T1000 (cell line): ENCODE data around the gene TBC1D1.

Experiments
- DNase-seq: peaks from one replicate; lab custom pipeline; 2025; ENCODE audit warnings: mixed read lengths; lab: John Stamatoyannopoulos, UW

Gene TBC1D1

GRCh38 chr4:38078590-38079421 lies 187.9 kb downstream of the TBC1D1 start:
- DNase-seq = peak; percentile 18

GRCh38 chr4:38080061-38080974 lies 189.4 kb downstream of the TBC1D1 start:
- no peak for DNase-seq

GRCh38 chr4:38082021-38082420 lies 191.1 kb downstream of the TBC1D1 start:
- DNase-seq = no peak

- DNase-seq = no peak
Measured at GRCh38 chr4:38082424-38083385, 191.8 kb downstream of the TBC1D1 start.

- DNase-seq = no peak
Measured at GRCh38 chr4:38084877-38085711, 194.2 kb downstream of the TBC1D1 start.

GRCh38 chr4:38085751-38086150 lies 194.9 kb downstream of the TBC1D1 start:
- no peak for DNase-seq

GRCh38 chr4:38086151-38086848 lies 195.4 kb downstream of the TBC1D1 start:
- DNase-seq = no peak

- no peak for DNase-seq
Measured at GRCh38 chr4:38086849-38087226, 196.0 kb downstream of the TBC1D1 start.

- no peak for DNase-seq
Measured at GRCh38 chr4:38088321-38088720, 197.4 kb downstream of the TBC1D1 start.

GRCh38 chr4:38089961-38090360 lies 199.1 kb downstream of the TBC1D1 start:
- DNase-seq = no peak

- DNase-seq = no peak
Measured at GRCh38 chr4:38090455-38091246, 199.8 kb downstream of the TBC1D1 start.

GRCh38 chr4:38091636-38092035 lies 200.8 kb downstream of the TBC1D1 start:
- no peak for DNase-seq

GRCh38 chr4:38092701-38093100 lies 201.8 kb downstream of the TBC1D1 start:
- DNase-seq = no peak

GRCh38 chr4:38094419-38094818 lies 203.5 kb downstream of the TBC1D1 start:
- DNase-seq = no peak

- no peak for DNase-seq
Measured at GRCh38 chr4:38095691-38096090, 204.8 kb downstream of the TBC1D1 start.

GRCh38 chr4:38097818-38098217 lies 206.9 kb downstream of the TBC1D1 start:
- DNase-seq = no peak

- DNase-seq = no peak
Measured at GRCh38 chr4:38099020-38099600, 208.2 kb downstream of the TBC1D1 start.

GRCh38 chr4:38099908-38100407 lies 209.1 kb downstream of the TBC1D1 start:
- DNase-seq = no peak
